ENCODE results near the gene NAGLU.
A peak's percentile ranks its signal among the peaks of the same experiment; 100 is the strongest.

Gene NAGLU

DNA sequence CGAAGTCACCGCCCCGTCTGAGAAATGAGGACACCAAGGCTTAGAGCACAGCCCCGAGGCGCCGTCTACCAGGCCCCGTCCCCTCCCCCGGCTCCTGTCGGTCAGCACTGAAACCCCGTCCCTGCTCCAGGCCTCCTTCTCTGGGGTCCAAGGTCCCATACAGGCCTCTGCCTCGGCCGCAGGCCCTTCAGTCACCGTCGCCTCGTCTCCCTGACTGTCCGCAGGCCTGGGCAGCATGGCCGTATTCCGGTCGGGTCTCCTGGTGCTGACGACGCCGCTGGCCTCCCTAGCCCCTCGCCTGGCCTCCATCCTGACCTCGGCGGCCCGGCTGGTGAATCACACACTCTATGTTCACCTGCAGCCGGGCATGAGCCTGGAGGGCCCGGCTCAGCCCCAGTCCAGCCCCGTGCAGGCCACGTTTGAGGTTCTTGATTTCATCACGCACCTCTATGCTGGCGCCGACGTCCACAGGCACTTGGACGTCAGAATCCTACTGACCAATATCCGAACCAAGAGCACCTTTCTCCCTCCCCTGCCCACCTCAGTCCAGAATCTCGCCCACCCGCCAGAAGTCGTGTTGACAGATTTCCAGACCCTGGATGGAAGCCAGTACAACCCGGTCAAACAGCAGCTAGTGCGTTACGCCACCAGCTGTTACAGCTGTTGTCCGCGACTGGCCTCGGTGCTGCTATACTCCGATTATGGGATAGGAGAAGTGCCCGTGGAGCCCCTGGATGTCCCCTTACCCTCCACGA, 26.5 kb downstream of the NAGLU start:
- peak overlapping the region; percentile 97 for H3K4me3 ChIP-seq (ENCODE audit: low read length)
- TF ChIP-seq, protein P1, sequence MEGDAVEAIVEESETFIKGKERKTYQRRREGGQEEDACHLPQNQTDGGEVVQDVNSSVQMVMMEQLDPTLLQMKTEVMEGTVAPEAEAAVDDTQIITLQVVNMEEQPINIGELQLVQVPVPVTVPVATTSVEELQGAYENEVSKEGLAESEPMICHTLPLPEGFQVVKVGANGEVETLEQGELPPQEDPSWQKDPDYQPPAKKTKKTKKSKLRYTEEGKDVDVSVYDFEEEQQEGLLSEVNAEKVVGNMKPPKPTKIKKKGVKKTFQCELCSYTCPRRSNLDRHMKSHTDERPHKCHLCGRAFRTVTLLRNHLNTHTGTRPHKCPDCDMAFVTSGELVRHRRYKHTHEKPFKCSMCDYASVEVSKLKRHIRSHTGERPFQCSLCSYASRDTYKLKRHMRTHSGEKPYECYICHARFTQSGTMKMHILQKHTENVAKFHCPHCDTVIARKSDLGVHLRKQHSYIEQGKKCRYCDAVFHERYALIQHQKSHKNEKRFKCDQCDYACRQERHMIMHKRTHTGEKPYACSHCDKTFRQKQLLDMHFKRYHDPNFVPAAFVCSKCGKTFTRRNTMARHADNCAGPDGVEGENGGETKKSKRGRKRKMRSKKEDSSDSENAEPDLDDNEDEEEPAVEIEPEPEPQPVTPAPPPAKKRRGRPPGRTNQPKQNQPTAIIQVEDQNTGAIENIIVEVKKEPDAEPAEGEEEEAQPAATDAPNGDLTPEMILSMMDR (IDR thresholded peaks at IDR 0.05; ENCODE audit: insufficient read depth, low read depth, low read length, missing control alignments), result no peak
- peak; percentile 21 for DNase-seq (ENCODE audit: low read depth)

DNA sequence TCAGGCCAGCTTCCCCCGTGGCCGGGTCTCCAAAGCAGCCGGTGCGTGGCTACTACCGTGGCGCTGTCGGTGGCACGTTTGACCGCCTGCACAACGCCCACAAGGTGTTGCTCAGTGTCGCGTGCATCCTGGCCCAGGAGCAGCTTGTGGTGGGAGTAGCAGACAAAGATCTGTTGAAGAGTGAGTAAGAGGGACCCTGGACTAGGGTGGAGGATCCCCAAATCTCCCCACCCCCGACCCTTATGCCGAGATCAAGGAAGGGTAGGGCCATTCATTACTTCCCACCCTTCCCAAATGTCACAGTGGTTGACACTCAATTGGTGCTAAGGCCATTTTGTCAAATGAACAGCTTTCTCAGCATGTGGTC, 27.1 kb downstream of the NAGLU start:
- peak overlapping the region; percentile 97 for H3K4me3 ChIP-seq (ENCODE audit: low read length)
- no peak for DNase-seq (ENCODE audit: low read depth)
- TF ChIP-seq, protein P1 (IDR thresholded peaks at IDR 0.05; ENCODE audit: insufficient read depth, low read depth, low read length, missing control alignments), result no peak

DNA sequence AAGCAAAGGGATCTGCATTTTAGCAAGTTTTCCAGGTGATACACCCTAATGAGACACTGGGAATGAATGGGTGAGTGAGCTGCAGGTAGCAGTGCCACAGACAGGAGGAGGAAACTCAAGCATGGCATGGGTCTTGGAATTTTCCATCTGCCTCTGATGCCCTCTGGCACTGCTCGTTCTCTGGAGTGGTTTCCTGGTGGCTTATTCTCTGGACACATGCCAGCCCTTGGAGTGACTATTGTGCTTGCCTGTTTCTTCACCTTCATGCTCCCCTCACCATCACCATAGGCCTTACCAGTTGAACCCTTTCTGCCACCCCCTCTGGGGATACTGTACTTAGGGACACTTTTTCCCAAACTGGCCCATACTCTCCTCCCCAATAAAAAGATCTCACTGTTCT, 27.5 kb downstream of the NAGLU start:
- H3K4me3 ChIP-seq (ENCODE audit: low read length), result peak overlapping the region; percentile 97
- TF ChIP-seq, protein P1 (IDR thresholded peaks at IDR 0.05; ENCODE audit: insufficient read depth, low read depth, low read length, missing control alignments), result peak; percentile 17
- peak; percentile 60 for DNase-seq (ENCODE audit: low read depth)

DNA sequence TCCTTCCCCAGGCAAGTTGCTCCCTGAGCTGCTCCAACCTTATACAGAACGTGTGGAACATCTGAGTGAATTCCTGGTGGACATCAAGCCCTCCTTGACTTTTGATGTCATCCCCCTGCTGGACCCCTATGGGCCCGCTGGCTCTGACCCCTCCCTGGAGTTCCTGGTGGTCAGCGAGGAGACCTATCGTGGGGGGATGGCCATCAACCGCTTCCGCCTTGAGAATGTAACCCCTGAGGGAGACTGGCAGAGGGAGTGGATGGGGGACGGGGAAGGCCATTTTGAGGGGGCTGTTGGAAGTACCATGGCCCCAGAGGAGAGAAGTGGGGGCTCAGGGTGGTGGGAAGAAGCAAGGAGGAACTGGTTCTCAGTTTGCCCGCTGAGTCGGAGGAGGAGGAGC, 27.9 kb downstream of the NAGLU start:
- TF ChIP-seq, protein P1 (IDR thresholded peaks at IDR 0.05; ENCODE audit: insufficient read depth, low read depth, low read length, missing control alignments), result no peak
- H3K4me3 ChIP-seq (ENCODE audit: low read length), result no peak overlapping the region
- no peak for DNase-seq (ENCODE audit: low read depth)

DNA sequence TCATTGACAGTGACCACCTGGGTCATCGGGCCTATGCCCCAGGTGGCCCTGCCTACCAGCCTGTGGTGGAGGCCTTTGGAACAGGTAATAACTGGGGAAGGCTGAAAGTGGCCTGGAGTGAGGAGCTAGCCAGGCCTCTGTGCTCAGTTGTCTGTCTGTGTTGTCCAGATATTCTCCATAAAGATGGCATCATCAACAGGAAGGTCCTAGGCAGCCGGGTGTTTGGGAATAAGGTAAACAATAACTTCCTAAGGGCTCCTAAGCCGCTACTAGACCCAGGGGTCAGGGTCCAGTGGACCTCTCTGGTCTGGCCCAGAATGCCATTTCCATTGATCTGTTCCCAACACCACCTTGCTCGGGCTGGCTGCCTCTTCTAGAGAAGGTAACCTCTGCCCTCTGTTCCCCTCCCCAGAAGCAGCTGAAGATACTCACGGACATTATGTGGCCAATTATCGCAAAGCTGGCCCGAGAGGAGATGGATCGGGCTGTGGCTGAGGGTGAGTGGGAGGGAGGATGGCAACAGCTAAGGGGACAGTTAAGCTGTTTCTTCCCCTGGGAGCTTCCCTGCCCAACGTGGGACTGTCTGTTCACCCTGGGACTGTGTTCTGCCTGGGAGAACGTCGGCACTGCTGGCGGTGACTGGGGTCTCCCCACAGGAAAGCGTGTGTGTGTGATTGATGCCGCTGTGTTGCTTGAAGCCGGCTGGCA, 28.9 kb downstream of the NAGLU start:
- DNase-seq (ENCODE audit: low read depth), result no peak
- TF ChIP-seq, protein P1 (IDR thresholded peaks at IDR 0.05; ENCODE audit: insufficient read depth, low read depth, low read length, missing control alignments), result no peak
- no peak overlapping the region for H3K4me3 ChIP-seq (ENCODE audit: low read length)

DNA sequence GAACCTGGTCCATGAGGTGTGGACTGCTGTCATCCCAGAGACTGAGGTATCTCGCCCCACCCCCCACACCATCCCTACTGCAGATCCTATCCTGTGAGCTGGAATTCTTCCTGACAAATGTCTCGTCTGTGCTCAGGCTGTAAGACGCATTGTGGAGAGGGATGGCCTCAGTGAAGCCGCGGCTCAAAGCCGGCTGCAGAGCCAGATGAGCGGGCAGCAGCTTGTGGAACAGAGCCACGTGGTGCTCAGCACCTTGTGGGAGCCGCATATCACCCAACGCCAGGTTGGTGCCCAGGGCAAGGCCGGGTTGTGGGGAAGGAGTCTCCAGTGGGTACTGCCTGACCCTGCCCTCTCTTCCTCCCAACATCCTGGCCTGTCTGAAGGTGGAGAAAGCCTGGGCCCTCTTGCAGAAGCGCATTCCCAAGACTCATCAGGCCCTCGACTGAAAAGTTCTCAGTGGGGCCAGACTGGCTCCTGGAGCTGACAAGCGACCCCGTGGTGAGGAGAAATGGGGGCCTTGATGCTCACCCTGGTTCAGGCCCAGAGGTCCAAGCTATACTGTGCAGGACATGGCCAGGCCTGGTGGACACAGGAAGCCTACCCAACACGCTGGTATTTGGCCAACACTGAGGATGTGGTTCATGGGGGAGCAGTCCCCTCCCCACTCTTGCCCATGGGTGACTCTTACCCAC, 29.6 kb downstream of the NAGLU start:
- TF ChIP-seq, protein P1 (IDR thresholded peaks at IDR 0.05; ENCODE audit: insufficient read depth, low read depth, low read length, missing control alignments), result no peak

More for the DNA sequence above, 29.6 kb downstream of the NAGLU start:
- no peak overlapping the region for H3K4me3 ChIP-seq (ENCODE audit: low read length)
- no peak for DNase-seq (ENCODE audit: low read depth)

Data from epithelial cell of esophagus (primary cell).